A673 (cell line): ENCODE measurements around the gene PGAP2. TPM values are rescaled to one million over a fixed set of nuclear protein-coding genes. Genes with fewer than 3 reads are reported as not detected.

Experiments used
- BruUV-seq: library from RNA; stranded (reverse); fragments of 400-500 nt; replicated peaks from 2 replicates; lab custom pipeline; 2021; lab: Mats Ljungman, UMichigan
- CTCF ChIA-PET: fragments of 300-600 bp; sonication (Branson Sonifier 250); formaldehyde crosslinking; loops from one replicate; lab custom pipeline; 2022; ENCODE audit warnings: antibody characterized with exemption; lab: Charles Lee
- POLR2A ChIA-PET: fragments of 300-600 bp; sonication (Branson Sonifier 250); formaldehyde crosslinking; loops from one replicate; lab custom pipeline; 2022; ENCODE audit warnings: antibody characterized with exemption; ENCODE audit not compliant: low non-redundant PET; lab: Charles Lee
- DNase-seq: peaks from one replicate; pipeline ENCODE4 v3.0.0-alpha.2; 2015; ENCODE audit warnings: low spot score
- H3K27ac ChIP-seq: fragments of 200-600 bp; sonication (generic); 2 replicates; pipeline ENCODE4 v1.5.1; 2016; ENCODE audit warnings: mixed run types, low read depth, mild to moderate bottlenecking, mixed read lengths, antibody characterized with exemption, low read length; ENCODE audit not compliant: poor library complexity, severe bottlenecking
- H3K27me3 ChIP-seq: fragments of 200-600 bp; sonication (generic); replicated peaks from 2 replicates; pipeline ENCODE4 v1.6.1; 2017; ENCODE audit warnings: mixed run types, low read depth, mild to moderate bottlenecking, mixed read lengths, antibody characterized with exemption, low read length; ENCODE audit not compliant: insufficient read depth, poor library complexity
- H3K36me3 ChIP-seq: fragments of 200-600 bp; sonication (generic); 2 replicates; pipeline ENCODE4 v1.6.1; 2016; ENCODE audit warnings: mixed run types, mild to moderate bottlenecking, mixed read lengths, antibody characterized with exemption, low read length; ENCODE audit not compliant: insufficient read depth, poor library complexity, severe bottlenecking
- H3K4me1 ChIP-seq: fragments of 200-600 bp; sonication (generic); 2 replicates; pipeline ENCODE4 v1.6.1; 2017; ENCODE audit warnings: mixed run types, mild to moderate bottlenecking, mixed read lengths, antibody characterized with exemption, low read length; ENCODE audit not compliant: insufficient read depth, poor library complexity, severe bottlenecking
- H3K4me3 ChIP-seq: fragments of 200-600 bp; sonication (generic); 2 replicates; pipeline ENCODE4 v1.5.1; 2016; ENCODE audit warnings: low read depth, mixed run types, mild to moderate bottlenecking, mixed read lengths, low read length; ENCODE audit not compliant: poor library complexity, severe bottlenecking
- H3K9me3 ChIP-seq: fragments of 200-600 bp; sonication (generic); 2 replicates; pipeline ENCODE4 v1.6.1; 2016; ENCODE audit warnings: mixed run types, low read depth, mild to moderate bottlenecking, mixed read lengths, antibody characterized with exemption, low read length; ENCODE audit not compliant: poor library complexity, severe bottlenecking
- EZH2 ChIP-seq: fragments of 200-600 bp; sonication (generic); IDR thresholded peaks from 2 replicates; pipeline ENCODE4 v1.6.1; 2017; ENCODE audit warnings: borderline replicate concordance, low read depth, mild to moderate bottlenecking, mixed read lengths, antibody characterized with exemption, low read length; ENCODE audit not compliant: poor library complexity, severe bottlenecking
- intact Hi-C: fragments of 100-400 bp; cut with micrococcal nuclease; formaldehyde crosslinking; loops from one replicate; pipeline ENCODE4 v1.10.0; 2022; ENCODE audit not compliant: unreplicated experiment
- total RNA-seq: library from RNA; stranded (reverse); gene quantifications from 2 replicates; pipeline ENCODE4 v1.2.3, GENCODE V29; 2021
- TF ChIP-seq, protein P1 (sequence below): fragments of 300-800, 200-600 bp; sonication (generic); conservative IDR thresholded peaks from 2 replicates; pipeline ENCODE4 v1.5.1; 2017; ENCODE audit warnings: low read depth, mild to moderate bottlenecking, antibody characterized with exemption, low read length, moderate library complexity, mixed read lengths

PGAP2 gene
- total RNA-seq, 1 experiment from 2014 or later, result 16.2 TPM

DNA sequence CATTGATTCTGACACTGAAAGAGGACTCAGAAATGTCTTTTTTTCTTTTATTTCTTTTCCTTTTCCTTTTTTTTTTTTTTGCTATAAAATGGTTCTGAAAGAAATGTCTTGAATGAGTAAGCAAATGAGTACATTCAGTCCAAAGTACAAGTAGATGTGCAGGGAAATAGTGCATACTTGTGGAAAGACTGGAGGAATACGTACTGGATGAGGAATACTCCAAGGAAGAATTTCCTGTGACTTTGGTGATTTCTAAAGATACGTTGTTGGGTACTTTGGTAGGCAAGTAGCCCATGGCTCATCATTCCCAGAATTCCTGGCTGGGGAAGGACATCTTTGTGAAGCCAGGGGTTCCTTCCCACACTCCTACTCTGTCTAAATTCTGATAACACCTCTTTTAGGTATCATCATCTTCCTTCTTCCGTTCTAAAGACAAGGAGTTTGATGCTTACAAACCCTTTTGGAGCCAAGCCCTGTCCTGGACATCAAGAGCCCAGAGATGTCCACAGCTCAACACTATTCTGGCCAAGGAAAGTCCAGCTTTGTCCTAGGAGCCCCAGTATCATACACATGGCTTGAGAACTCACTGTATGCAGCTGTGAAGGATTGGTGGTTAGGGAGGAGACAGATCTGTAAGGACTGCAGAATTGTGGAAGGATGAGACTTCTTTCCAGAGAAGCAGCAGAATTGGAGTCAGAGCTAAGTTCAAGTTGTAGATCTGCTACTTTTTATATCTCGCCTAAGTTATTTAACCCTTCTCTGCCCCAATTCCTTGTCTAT lies 6.2 kb upstream of the PGAP2 start:
- CTCF ChIA-PET, result no interaction called here
- DNase-seq, result no peak
- intact Hi-C loops, result no loop called here

DNA sequence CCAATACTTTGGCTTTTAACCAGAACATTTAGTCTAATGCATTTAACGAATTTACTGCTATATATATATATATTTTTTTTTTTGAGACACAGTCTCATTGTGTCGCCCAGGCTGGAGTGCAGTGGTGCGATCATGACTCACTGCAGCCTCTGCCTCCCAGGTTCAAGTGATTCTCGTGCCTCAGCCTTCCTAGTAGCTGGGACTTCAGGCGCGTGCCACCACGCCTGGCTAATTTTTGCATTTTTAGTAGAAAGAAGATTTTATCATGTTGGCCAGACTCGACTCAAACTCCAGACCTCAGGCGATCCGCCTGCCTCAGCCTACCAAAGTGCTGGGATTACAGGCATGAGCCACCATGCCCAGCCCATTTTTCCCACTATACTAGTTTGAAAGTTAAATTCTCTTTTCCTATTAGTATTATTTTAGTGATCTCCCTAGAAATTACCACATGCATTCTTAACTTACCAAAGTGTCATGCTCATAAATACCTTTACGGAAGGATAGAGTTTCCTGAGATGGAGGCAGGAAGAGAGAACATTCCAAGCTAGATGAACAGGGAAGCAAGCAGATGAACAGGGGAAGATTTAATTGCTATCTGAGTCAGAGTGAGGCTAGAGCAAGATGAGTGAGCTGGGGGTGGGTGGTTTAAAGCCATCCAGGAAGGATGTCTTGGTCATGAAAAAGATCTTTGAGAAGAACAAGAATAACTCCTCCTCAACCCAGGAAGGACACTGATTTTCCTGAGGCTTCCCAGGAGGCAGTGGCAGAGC lies 4.4 kb upstream of the PGAP2 start:
- POLR2A ChIA-PET, result no interaction called here
- BruUV-seq, result no TSS peak

More for the DNA sequence above, 6.2 kb upstream of the PGAP2 start:
- Histone ChIP-seq H3K4me3 (no peak overlapping the region), H3K27ac (no peak overlapping the region), H3K36me3 (no peaks in the 10 kb centered on the region), H3K4me1 (peaks cover 5% of the 10 kb centered on the region), H3K9me3 (no peaks in the 10 kb centered on the region), H3K27me3 (no peaks in the 10 kb centered on the region)
- no TSS peak for BruUV-seq
- POLR2A ChIA-PET, result no interaction called here
- no peak for TF ChIP-seq EZH2
- TF ChIP-seq, protein P1, sequence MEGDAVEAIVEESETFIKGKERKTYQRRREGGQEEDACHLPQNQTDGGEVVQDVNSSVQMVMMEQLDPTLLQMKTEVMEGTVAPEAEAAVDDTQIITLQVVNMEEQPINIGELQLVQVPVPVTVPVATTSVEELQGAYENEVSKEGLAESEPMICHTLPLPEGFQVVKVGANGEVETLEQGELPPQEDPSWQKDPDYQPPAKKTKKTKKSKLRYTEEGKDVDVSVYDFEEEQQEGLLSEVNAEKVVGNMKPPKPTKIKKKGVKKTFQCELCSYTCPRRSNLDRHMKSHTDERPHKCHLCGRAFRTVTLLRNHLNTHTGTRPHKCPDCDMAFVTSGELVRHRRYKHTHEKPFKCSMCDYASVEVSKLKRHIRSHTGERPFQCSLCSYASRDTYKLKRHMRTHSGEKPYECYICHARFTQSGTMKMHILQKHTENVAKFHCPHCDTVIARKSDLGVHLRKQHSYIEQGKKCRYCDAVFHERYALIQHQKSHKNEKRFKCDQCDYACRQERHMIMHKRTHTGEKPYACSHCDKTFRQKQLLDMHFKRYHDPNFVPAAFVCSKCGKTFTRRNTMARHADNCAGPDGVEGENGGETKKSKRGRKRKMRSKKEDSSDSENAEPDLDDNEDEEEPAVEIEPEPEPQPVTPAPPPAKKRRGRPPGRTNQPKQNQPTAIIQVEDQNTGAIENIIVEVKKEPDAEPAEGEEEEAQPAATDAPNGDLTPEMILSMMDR, result no peak

More for the DNA sequence above, 4.4 kb upstream of the PGAP2 start:
- Histone ChIP-seq H3K27me3 (no peaks in the 10 kb centered on the region), H3K4me3 (no peak overlapping the region), H3K4me1 (peaks cover 4% of the 10 kb centered on the region), H3K36me3 (no peaks in the 10 kb centered on the region), H3K9me3 (no peaks in the 10 kb centered on the region), H3K27ac (no peak overlapping the region)
- DNase-seq, result no peak
- TF ChIP-seq, protein P1, result no peak
- TF ChIP-seq EZH2, result no peak
- intact Hi-C loops, result no loop called here
- CTCF ChIA-PET, result interaction anchor here (1.0 kb wide), 1 partner anchor 45 kb away, joined by 3 read pairs; no protein-coding TSS in a partner anchor
